ENCODE results near the gene TLCD3A. TPM values are rescaled to one million over a fixed set of nuclear protein-coding genes. Genes with fewer than 3 reads are reported as not detected.
"Not testable (repeated sequence)": the region's sequence is repeated elsewhere in the genome, so short reads cannot be mapped to it uniquely, and the experiment has no call there.

Gene TLCD3A
- total and polyA plus RNA-seq, 2 experiments from 2014 or later = 15.7 to 21.1 TPM

DNA sequence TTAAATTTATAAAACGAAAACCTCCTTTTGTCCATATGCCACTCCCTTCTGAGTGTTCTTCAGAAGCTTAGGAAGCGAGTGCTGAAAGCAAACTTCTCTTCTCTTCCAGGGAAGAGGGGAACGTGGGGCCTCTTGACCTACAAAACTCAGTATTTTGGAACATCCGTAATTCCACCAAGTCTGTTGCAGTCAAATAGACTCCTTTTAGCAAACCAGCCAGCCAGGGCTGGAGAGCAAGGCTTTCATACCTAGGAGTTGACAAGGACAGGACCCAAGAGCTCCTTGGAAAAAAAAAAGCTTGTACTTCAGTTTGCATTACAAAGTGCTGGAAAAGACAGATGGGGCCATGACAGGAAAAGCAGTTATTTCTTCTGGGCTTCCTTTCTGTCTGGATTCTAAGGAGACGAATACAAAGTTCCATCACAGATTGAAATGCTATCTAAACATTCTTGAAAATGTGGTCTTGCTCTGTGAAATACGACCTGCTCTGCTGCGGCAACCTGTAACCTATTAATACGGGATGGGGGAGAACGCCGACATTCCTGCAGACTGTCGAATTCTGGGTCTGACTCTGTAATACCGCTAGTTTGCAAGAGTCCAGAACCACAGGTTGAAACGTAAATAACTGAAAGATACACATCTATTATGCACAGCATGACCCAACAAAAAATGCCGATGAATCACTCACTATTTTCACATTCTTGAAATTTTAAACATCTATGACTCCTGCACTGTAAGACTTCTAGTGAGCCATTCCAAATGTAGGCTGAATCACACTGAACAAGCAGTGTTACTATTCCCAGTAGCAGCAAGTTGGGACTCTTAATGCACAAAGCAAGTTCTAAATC, 38.4 kb upstream of the TLCD3A start:
- peak overlapping the region; percentile 48 for H3K4me2 ChIP-seq
- no peak overlapping the region for H2AFZ ChIP-seq
- H4K20me1 ChIP-seq (ENCODE audit: insufficient read depth, poor library complexity, severe bottlenecking) = no peaks in the 10 kb centered on the region
- H3K4me1 ChIP-seq (ENCODE audit: insufficient read depth) = peaks cover 8% of the 10 kb centered on the region
- TF ChIP-seq EZH2phosphoT487 (IDR thresholded peaks at IDR 0.05; ENCODE audit: low read depth, severe bottlenecking, unreplicated experiment) (no peak), EZH2 (IDR thresholded peaks at IDR 0.05; ENCODE audit: borderline replicate concordance) (no peak)
- TF ChIP-seq, protein P1, sequence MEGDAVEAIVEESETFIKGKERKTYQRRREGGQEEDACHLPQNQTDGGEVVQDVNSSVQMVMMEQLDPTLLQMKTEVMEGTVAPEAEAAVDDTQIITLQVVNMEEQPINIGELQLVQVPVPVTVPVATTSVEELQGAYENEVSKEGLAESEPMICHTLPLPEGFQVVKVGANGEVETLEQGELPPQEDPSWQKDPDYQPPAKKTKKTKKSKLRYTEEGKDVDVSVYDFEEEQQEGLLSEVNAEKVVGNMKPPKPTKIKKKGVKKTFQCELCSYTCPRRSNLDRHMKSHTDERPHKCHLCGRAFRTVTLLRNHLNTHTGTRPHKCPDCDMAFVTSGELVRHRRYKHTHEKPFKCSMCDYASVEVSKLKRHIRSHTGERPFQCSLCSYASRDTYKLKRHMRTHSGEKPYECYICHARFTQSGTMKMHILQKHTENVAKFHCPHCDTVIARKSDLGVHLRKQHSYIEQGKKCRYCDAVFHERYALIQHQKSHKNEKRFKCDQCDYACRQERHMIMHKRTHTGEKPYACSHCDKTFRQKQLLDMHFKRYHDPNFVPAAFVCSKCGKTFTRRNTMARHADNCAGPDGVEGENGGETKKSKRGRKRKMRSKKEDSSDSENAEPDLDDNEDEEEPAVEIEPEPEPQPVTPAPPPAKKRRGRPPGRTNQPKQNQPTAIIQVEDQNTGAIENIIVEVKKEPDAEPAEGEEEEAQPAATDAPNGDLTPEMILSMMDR (IDR thresholded peaks at IDR 0.05; ENCODE audit: poor library complexity) = no peak
- no peaks in the 10 kb centered on the region for H3K9me2 ChIP-seq (replicated peaks; ENCODE audit: insufficient read depth)
- peak overlapping the region; percentile 66 for H3K27ac ChIP-seq
- H3K27me3 ChIP-seq = no peaks in the 10 kb centered on the region
- H3K79me2 ChIP-seq = no peaks in the 10 kb centered on the region
- no peak overlapping the region for H3K4me3 ChIP-seq
- no peaks in the 10 kb centered on the region for H3K9me3 ChIP-seq (ENCODE audit: low read depth)
- no peaks in the 10 kb centered on the region for H3K36me3 ChIP-seq (replicated peaks; ENCODE audit: insufficient read depth, low read depth)
- DNase-seq (ENCODE audit: low spot score) = peak; percentile 49
- 52% methylated on average over 14 of the region's 14 CpGs for WGBS (ENCODE audit: low lambda C conversion rate, missing lambda C conversion rate)

DNA sequence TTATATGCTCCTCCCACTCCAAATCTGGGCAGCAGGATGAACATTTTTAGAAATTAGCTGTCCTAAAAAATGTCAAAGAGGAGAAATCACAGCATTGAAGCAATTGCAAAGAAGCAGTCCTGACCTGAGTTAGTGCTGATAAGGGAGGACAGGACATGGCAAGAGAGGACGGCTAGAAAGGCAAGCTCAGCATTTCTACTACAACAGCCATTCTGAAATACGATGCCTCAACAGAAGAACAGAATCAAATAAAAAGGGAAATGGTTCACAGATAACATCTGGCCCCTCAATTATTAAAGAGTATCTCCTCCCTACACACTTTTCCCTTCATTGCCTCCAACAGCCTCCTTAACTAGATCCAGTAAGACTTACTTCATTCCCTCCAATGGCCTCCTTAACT, 36.0 kb upstream of the TLCD3A start:
- no peaks in the 10 kb centered on the region for H3K79me2 ChIP-seq
- H2AFZ ChIP-seq = no peak overlapping the region
- no peaks in the 10 kb centered on the region for H4K20me1 ChIP-seq (ENCODE audit: insufficient read depth, poor library complexity, severe bottlenecking)
- H3K9me3 ChIP-seq (ENCODE audit: low read depth) = no peaks in the 10 kb centered on the region
- DNase-seq (ENCODE audit: low spot score) = no peak
- H3K27ac ChIP-seq = peak overlapping the region; percentile 47
- no peaks in the 10 kb centered on the region for H3K27me3 ChIP-seq
- H3K4me3 ChIP-seq = no peak overlapping the region
- no peaks in the 10 kb centered on the region for H3K9me2 ChIP-seq (replicated peaks; ENCODE audit: insufficient read depth)
- H3K4me2 ChIP-seq = peak overlapping the region; percentile 19
- WGBS (ENCODE audit: low lambda C conversion rate, missing lambda C conversion rate) = 53% methylated on average over 2 of the region's 2 CpGs
- peaks cover 8% of the 10 kb centered on the region for H3K4me1 ChIP-seq (ENCODE audit: insufficient read depth)
- H3K36me3 ChIP-seq (replicated peaks; ENCODE audit: insufficient read depth, low read depth) = no peaks in the 10 kb centered on the region
- TF ChIP-seq EZH2phosphoT487 (IDR thresholded peaks at IDR 0.05; ENCODE audit: low read depth, severe bottlenecking, unreplicated experiment) = no peak
- TF ChIP-seq, protein P1 (IDR thresholded peaks at IDR 0.05; ENCODE audit: poor library complexity) = no peak
- TF ChIP-seq EZH2 (IDR thresholded peaks at IDR 0.05; ENCODE audit: borderline replicate concordance) = no peak

DNA sequence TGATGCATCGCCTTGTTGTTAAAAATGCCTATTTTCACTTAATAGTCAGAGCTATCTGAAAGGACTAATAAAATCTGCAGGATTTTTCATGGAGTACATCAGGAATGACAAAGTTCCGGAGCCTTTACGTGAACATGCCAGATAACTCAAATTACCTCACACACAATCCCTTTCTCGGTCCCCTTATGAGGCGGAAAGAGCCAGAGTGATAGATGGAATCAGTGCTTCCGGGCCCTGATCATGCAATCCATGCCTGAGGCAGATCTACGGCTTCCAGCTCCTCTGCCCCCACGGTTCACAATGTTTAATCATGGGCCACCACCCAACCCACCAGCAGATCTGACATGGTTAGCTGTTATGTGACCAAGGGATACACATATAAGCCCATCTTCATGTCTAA, 34.7 kb upstream of the TLCD3A start:
- H3K4me1 ChIP-seq (ENCODE audit: insufficient read depth) = peaks cover 8% of the 10 kb centered on the region
- peaks cover 2% of the 10 kb centered on the region for H3K79me2 ChIP-seq
- 81% methylated on average over 8 of the region's 8 CpGs for whole genome bisulfite sequencing (ENCODE audit: low lambda C conversion rate, missing lambda C conversion rate)
- no peak overlapping the region for H3K4me3 ChIP-seq
- no peaks in the 10 kb centered on the region for H3K36me3 ChIP-seq (replicated peaks; ENCODE audit: insufficient read depth, low read depth)
- TF ChIP-seq EZH2phosphoT487 (IDR thresholded peaks at IDR 0.05; ENCODE audit: low read depth, severe bottlenecking, unreplicated experiment) = no peak
- no peak for TF ChIP-seq EZH2 (IDR thresholded peaks at IDR 0.05; ENCODE audit: borderline replicate concordance)
- TF ChIP-seq, protein P1 (IDR thresholded peaks at IDR 0.05; ENCODE audit: poor library complexity) = no peak
- H2AFZ ChIP-seq = no peak overlapping the region
- no peak overlapping the region for H3K27ac ChIP-seq
- no peaks in the 10 kb centered on the region for H4K20me1 ChIP-seq (ENCODE audit: insufficient read depth, poor library complexity, severe bottlenecking)
- H3K9me2 ChIP-seq (replicated peaks; ENCODE audit: insufficient read depth) = no peaks in the 10 kb centered on the region
- no peak for DNase-seq (ENCODE audit: low spot score)
- H3K4me2 ChIP-seq = no peak overlapping the region
- H3K9me3 ChIP-seq (ENCODE audit: low read depth) = no peaks in the 10 kb centered on the region
- H3K27me3 ChIP-seq = no peaks in the 10 kb centered on the region

DNA sequence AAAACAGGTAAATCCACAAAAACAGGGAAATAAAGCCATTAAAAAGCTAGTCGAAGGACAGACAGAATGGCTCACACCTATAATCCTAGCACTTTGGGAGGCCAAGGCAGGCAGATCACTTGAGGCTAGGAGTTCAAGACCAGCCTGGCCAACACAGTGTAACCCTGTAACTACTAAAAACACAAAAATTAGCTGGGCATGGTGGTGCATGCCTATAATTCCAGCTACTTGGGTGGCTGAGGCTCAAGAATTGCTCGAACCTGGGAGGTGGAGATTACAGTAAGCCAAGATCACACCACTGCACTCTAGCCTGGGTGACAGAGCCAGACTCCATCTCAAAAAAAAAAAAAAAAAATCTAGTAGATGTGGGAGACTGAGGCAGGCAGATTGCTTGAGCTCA, 34.3 kb upstream of the TLCD3A start:
- not testable (repeated sequence) for H3K4me3 ChIP-seq; H3K9me2 ChIP-seq (replicated peaks; ENCODE audit: insufficient read depth); H3K4me1 ChIP-seq (ENCODE audit: insufficient read depth); H3K27me3 ChIP-seq; H3K36me3 ChIP-seq (replicated peaks; ENCODE audit: insufficient read depth, low read depth); H3K27ac ChIP-seq; DNase-seq (ENCODE audit: low spot score); H4K20me1 ChIP-seq (ENCODE audit: insufficient read depth, poor library complexity, severe bottlenecking); H3K4me2 ChIP-seq; H2AFZ ChIP-seq; H3K9me3 ChIP-seq (ENCODE audit: low read depth); H3K79me2 ChIP-seq
- WGBS (ENCODE audit: low lambda C conversion rate, missing lambda C conversion rate) = 83% methylated on average over 2 of the region's 2 CpGs

Data from hepatocyte (in vitro differentiated cells).